AG20443 (cell line): ENCODE measurements around the gene CUEDC1.

Experiments
- DNase-seq: peaks from one replicate; pipeline ENCODE4 v3.0.0; 2012; ENCODE audit warnings: low spot score, mixed read lengths

Gene CUEDC1

DNA sequence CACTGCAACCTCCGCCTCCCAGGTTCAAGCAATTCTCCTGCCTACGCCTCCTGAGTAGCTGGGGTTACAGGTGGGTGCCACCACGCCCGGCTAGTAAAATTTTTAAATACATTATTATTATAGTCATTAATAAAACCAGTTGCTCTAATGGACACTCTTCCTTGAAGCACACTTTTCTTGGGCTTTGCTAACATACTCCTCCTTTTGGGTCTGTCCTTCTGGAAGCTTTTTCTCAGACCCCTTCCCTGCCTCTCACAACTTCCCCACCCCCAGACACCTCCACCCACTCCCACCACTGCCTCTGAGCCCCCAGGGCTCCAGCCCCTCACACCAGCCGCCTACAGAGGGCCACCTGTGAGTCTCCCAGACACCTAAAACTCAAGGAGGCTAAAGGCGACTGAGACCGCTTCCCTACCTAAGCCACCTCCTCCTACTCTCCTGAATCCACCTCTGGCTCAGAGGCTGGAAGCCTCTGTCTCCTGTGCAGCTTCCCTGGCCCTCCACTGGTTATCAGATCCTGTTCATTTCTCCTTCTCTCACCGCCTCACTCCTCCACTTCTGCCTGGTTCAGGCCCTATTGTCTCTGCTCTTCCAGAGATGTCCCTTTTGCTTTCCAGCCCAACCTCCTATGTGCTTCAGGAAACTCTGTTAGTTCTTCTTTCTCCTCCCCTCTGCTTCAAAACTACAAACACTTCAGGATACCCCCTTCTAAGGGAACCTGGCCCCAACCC, 2.1 kb upstream of the CUEDC1 start:
- no peak for DNase-seq

DNA sequence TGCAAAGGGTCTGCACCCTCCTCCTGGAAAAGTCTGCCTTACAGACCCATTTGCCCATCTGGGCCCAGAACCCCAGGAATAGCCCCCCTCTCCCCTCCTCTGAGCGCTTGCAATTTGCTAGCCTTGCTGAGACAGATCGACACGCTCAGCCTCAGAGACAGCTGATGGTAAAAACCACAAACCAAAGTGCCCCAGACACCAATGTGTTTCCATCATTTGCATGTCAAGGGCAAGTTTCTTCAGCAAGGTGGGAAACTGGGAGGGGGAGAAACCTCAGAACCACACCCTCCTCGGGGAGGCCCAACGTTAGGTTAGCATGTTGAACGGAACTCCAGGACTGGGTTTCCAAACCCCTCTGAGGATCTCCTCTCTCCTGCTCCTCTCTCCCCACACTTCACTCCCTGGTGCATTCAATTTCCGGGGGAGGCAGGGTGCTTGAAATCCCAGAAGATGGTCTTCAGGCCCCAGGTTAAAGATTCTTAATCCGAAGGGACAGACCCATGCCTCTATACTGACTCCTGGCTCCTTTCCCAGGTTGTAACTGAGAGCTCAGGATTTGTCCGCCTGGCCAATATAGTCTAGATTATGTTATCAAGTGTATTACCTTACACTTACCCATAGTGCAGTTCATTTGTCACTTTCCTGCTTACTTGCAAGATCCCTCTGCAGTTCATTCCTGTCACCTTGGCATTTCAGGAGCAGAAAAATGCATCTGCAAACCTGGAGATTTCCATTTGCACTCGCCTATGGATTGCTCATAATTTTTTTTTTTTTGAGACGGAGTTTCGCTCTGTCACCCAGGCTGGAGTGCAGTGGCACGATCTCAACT, 1.3 kb upstream of the CUEDC1 start:
- no peak for DNase-seq

DNA sequence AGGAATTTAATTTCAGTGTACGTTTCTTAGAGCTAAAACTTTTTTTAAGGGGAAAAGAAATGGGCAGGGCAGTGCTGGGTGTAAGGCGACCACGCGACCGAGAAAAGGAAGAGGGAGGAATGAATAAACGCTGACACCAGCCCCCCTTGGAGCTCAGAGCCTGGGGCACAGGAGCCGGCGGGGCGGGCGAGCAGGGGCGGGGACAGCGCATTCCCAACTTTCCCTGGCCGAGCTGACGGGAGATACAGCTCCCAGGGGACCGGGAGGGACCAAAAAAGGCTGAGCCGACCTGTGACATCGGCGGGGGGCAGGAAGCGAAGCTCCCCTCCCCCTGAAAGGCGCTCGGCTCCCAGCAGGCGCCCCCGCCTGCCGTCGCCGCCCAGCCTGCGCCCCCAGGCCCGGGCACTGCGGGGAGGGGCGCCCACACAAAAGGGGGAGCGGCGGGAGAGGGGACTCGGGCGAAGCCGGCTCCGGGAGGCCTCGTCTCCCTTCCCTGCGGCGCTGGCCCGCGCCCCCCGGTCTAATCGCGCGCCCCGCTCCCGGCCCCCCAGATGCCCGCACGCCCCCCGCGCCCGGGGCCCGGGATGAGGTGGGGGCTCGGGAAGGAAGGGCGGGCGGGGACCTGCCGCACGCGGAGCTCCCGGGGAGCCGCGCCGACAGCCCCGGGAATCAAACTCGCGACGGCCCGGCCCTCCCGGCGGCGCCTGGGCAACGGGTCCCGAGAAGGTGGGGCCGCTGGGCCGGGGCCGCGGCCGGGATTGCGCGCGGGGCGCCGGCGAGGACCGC, 622 bp downstream of the CUEDC1 start:
- DNase-seq: peak; percentile 86

DNA sequence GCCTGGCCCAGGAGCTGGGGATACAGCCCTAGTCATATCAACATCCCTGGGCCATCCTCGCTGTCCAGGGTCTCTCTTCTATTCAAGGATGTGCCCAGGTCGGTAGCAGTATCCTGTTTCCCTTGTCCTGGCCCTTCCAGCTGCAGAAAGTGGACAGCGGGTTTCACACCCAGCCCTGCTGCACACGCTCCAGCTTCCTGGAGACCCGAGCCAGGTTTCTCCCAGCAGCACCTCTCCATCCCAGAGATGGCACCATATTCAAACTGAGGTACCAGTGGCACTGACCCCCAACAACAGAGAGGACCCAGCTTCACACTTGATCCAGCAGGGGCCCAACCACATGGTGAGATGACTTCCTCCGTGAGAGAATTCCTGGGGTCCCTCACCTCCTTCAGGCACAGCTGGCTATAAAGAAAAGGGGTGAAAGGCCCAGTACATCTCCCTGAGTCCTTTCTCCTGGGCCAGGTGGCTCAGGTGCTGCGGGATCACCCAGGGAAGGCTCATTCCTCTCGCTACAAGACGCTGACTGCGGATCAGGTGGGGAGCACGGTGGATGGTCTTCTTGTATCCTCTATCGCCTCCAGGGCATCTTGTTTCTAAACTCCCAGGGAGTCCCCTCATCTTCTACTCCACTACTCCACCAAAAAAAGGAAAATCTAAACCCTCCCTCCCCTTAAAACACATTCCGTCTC, 1.4 kb downstream of the CUEDC1 start:
- DNase-seq: no peak

DNA sequence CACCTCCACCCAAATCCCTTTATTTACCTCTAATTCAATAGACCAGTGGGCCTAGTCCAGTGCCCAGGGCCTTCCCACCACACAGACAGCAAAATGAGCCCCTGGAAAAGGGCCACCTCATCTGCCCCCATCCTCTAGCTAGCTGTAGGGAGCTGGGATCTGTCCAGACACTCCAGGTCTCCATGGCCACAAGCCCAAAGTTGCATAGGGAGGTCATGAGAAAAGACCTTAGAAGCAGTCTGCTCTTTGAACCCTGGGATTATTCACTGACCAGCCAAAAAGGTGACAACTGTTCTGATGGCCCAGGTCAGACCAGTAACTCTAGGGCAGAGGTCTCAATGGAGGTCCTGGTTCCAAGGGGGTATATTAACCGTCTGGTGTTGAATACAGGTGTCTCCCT, 2.0 kb downstream of the CUEDC1 start:
- DNase-seq: no peak

DNA sequence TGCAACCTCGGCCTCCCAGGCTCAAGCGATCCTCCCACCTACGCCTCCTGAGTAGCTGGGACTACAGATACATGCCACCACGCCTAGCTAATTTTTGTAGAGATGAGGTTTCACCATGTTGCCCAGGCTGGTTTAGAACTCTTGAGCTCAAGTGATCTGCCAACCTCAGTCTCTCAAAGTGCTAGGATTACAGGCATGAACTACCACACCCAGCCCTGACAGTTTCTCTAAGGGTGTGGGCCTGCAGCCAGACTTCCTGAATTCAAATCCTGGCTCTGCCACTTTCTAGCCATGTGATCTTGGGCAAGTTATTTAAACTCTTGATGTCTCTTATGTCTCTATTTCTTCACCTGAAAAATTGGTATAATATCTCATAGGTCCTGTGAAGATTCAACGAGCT, 5.6 kb downstream of the CUEDC1 start:
- DNase-seq: no peak

DNA sequence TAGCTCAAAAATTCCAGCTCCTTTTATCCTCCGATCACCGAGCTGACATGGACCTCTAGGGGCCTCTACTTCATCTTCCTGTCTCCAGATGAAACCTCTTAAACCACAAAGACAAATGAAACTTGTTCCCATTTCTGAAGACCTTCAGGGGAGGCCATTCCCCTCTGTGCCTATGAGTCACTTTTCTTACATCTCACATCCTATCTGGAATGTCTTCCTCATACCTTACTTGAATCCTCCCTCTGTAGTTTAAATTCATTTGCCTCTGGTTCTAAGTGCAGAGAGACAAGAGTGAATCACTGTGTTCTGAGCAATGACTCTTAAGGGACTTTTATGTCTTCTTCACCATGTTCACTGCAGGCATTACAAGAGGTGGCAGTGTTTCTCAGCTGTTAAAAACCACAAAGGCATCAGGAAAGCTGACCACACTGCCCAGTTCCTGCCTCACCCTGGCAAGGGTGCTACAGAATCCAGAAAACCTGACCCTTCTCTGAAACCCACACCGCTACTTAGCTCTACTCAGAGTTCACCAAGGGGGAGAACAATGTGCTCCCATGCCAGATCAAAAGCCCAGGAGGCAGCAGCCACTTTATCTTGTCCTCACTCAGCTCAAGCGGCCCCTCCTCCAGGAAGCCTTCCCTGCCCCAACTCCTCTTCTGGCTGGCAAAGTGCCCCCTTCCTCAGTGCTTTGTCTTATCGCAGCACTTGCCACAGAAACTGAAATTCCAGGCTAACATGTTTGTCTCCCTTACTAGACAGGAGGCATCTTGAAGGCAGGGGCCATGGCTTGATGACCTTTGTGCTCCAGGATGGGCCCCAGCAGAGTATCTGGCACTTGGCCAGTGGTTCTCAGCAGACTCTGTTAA, 6.4 kb downstream of the CUEDC1 start:
- DNase-seq: peak; percentile 83

DNA sequence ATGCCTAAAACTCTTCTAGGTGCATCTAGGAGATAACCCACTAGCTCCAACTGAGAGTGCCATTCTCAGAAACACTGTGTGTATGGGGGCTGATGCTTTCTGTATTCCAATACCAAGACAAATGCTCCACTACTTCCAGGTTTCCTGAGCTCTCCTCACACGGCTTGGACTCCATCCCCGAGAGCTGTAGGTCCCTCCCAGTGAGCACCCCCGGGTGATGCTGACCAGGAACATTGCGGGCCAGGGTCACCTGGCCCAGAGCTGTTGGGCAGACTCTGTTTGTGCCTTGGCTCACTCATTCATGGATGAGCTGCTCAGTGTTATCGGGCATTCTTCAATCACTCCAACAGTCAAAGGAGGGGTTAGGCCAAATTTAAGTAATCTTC, 7.0 kb downstream of the CUEDC1 start:
- DNase-seq: no peak

DNA sequence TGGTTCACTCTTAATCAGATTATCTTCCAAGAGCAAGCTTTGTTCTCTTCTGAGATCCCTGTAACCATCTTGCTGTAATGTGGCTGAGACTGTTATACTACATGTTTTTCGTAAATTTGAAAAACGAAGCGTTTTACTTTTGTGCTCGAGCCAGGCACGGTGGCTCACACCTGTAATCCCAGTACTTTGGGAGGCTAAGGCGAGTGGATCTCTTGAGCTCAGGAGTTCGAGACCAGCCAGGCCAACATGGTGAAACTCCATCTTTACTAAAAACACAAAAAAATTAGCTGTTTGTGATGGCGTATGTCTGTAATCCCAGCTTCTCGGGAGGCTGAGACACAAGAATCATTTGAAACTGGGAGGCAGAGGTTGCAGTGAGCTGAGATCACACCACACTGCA, 7.8 kb downstream of the CUEDC1 start:
- DNase-seq: no peak

DNA sequence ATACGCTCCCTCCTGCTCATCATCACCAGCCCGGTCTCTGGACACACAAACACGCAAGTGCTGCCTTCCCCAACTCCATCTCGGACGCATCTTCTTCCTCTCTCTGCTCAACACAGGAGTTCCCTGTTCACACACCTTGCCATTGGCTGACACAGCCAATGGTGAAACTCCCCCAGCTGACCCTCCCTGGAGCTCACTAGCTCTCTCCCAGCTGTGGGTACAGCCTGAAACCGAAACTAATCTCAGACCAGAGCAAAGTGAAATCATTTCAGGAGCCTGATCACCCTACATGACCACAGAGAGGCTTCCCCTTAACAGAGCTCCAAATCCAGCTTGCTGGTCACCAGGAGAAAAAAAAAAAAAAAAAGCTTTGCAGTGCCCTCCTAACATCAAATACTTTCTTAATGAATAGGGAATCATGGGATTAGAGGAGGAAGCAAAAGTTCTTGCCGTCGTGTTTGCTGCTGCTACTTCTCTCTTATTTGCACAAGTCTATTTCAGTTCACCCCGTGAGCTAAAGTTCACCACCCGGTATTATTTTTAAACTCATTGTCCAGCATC, 8.3 kb downstream of the CUEDC1 start:
- peak; percentile 55 for DNase-seq

DNA sequence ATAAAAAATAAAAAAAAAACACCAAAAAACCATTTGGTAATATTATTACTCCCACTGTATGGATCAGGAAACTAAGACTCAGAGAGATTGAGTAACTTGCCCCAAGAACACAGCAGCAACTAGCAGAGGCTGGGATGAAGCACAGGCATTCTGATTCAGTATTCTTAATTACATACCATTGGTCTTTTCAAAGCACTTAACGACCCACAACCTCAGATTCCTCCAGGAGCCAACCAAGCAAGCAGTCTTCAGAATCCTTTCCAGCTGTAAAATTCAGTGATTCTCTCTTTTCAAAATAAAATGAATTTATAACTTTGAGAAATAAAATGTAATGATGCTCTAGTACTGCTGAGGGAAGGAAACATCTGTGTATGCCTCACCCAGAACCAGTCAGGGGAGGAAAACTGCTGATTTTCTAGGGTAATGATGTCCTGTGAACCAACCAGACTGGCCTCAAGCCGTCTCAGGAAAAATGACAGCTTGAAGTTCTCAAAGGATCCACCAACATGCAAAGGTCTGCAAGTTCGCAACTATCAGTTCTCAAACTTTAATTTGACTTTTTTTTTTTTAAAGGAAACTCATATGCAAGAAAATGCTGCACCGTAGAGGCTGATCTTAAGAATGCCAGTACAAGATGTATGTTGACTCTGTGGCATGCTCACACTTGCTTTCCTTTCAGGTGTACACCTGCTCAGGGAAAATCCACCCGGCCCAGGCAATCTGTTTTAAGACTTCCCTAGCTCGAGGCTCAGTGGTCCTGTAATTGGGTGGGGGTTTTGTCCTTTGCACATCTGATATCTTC, 9.0 kb downstream of the CUEDC1 start:
- peak; percentile 52 for DNase-seq

DNA sequence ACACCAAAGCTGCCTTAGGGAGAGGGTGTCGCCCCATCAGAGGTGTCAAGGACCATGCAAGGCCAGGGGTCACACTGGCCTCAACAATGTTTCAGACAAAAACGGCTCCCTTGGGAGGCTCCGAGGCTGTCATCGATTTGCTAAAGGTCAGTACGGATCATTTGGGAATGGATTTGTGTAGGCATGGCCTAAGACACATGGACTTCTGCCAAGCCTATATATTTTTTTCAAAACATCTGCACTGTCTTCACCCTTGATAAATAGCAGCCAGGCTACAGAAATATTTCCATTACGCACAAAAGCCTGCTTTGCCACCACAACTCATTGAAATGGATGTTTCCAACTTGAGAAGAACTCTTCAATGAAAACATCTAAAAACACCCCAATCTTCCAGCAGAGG, 10.3 kb downstream of the CUEDC1 start:
- no peak for DNase-seq

DNA sequence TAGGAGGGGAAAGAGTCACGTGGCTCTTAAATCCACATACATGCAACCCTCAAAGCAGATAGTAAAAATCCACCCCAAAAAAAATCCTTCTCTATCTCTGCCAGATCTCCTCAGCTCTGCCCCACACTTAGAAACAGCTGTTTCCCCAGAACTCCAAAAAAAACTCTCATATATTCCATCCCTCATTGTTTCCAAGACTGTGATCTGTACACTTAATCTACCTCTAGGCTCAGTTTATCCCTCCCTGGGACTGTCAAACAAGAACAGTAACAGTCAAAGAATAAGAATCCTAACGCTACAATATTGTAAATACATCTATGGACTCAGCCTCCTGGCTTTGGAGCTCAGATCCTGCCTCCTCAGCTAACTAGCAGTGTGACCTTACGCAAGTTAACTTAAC, 11.6 kb downstream of the CUEDC1 start:
- DNase-seq: no peak

DNA sequence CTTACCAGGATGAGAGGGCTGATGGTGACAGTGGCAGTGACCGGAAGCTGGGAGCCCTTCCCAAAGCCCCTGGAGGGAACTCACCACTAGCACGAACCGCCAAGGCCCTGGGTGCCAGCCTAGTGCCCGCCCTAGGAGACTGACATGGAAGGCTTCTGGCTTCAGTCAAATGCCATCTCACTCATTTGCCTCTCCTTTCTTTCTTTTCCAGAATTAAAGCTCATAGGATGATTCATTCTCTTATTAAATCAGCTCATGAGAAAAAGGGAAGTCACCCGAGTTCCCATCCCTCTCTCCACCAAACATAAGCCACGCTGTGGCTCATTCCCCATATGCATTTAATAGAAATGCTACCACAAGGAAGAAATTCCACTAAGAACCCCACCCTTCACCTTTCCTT, 12.1 kb downstream of the CUEDC1 start:
- DNase-seq: peak; percentile 50

DNA sequence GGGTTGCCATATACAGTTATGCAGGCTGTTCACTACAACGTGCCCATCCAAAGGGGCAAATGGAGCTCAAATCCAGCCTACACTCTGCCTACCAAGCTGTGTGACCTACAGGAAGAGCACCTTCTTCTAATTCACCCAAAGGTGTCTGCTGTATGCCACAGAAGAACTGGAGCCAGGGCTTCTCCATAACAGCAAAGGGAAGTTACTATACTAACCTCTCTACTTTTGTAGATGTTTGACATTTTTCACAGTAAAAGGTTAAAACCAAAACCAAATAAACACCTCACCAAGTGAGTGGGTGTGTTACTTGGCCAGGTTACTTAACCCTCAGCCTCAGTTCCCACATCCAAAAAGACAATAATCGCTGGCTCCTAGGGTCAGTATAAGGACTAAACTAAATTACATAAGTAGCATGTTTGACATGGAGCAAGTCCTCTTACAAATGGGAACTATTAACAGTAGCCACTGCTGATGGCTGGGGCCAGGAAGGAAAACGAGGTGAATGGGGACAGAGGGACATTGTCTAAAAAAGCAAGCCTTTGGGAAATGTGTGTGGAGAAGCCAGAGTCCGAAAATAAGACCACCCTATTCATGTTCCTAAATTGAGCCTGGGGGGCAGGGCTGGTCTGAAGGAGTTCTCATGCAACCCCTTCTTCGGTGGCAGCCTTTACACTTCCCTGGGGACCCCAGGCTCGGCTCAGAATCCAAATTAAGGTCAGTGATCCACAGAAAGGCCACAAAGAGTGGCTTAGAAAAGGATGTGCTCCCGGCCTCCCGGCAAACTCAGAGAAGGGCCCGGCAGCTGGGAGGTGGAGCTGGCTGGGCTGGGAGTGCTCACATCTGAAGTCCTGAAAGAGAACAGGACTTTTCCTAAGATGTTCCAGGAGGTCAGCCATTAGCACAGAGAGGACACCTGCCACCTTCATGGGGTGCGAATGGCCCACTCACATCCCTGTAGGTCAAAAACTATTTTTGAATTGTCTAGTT, 13.5 kb downstream of the CUEDC1 start:
- no peak for DNase-seq

DNA sequence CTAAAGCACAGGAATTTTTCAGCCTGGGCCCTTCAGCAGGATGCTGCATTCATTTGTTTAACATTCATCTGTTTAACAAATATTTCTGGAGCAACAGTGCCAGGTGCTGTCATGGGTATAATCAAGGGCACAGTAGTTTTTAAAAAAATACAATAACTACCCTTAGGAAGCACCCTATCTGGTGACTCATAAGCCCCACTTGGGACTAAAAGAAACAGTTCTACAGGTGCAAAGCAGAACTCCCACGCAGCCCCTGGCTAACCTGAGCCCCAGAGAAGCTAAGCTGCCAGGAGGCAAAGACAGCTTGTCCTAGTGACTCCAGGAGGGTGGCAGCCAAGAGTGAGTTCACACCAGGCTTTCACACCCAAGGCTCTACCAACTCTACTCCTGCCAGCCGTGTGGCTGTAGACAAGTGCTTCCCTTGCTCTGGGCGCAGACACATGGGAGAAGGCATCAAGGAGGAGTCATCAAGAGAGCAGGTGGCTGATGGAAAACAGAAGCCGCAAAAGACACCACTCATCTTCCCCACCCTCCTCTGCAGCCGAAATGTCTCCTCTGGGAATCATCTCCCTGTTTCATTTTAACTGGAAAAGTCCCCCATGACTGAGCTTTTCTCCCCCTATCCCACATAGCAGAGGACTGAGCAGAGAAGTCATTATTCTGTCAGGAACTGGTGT, 14.4 kb downstream of the CUEDC1 start:
- no peak for DNase-seq

DNA sequence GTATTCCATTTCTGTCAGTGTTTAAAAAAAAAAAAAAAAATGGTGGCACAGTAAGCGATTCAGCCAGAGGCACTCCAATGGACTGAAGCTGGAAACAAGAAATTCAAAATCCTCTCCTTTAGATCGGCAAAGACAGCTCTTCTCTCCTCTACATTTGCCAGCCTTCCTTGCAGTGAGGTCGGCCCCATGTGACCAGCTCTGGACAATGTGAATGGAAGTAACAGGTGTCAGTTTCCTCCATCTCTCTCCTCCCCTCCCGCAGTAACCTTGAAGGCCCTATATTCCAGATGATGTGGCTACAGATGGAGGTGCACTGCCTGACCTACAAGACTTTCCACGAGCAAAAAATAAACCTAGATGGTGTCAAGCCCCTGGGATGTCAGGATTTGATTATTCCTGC, 15.0 kb downstream of the CUEDC1 start:
- DNase-seq: no peak

DNA sequence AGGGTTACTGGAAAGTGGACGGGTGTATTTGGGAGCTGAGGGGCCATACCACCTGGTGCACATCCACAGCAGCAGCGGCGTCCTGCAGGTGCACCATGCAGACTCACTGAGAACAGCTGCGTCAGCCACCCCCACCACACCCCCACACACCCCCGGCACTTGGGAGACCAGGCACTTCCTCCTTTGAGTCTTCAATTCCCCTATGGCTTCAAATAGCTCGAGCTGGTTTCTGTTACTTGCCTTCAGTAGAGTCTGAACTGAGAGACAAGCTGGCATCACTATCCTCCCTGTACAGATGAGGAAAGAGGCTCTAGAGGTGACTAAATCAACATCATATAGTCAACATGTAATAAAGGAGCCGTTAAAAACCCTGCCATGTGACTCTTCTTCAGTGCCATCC, 15.4 kb downstream of the CUEDC1 start:
- no peak for DNase-seq
